Activated naive CD4-positive, alpha-beta T cell treated with Interleukin-2 at 50 U/mL for 16 hours (primary cell): ENCODE results near the gene BMF.
"Not testable (repeated sequence)": the region's sequence is repeated elsewhere in the genome, so short reads cannot be mapped to it uniquely, and the experiment has no call there.

Experiments
- DNase-seq: peaks from one replicate; pipeline ENCODE4 v3.0.0-alpha.2; 2020

Gene BMF

GRCh38 chr15:40108855-40109735, at the start of gene BMF:
TSS of gene BMF (minus strand) at chr15:40108879. CDS start at chr15:40106086, 2,793 bp downstream.
- peak; percentile 99 for DNase-seq

- DNase-seq, result no peak
These were observed 49.2 kb upstream of the BMF start for GRCh38 chr15:40157778-40158447.

- DNase-seq, result no peak
These were observed 46.7 kb upstream of the BMF start for GRCh38 chr15:40155270-40155910.

- DNase-seq, result not testable (repeated sequence)
These were observed 46.1 kb upstream of the BMF start for GRCh38 chr15:40154821-40155220.

- DNase-seq, result no peak
These were observed 43.3 kb upstream of the BMF start for GRCh38 chr15:40151991-40152390.

- DNase-seq, result no peak
These were observed 42.8 kb upstream of the BMF start for GRCh38 chr15:40151499-40151898.

- DNase-seq, result no peak
These were observed 41.7 kb upstream of the BMF start for GRCh38 chr15:40150163-40150925.

GRCh38 chr15:40149339-40149738, 40.7 kb upstream of the BMF start:
- DNase-seq, result no peak

- no peak for DNase-seq
These were observed 37.4 kb upstream of the BMF start for GRCh38 chr15:40146037-40146436.

GRCh38 chr15:40142428-40142827, 33.7 kb upstream of the BMF start:
- no peak for DNase-seq

GRCh38 chr15:40138201-40138570, 29.5 kb upstream of the BMF start:
- DNase-seq, result not testable (repeated sequence)

GRCh38 chr15:40137303-40138200, 28.9 kb upstream of the BMF start:
- DNase-seq, result no peak

- no peak for DNase-seq
These were observed 28.0 kb upstream of the BMF start for GRCh38 chr15:40136470-40137302.

GRCh38 chr15:40135846-40136450, 27.3 kb upstream of the BMF start:
- DNase-seq, result not testable (repeated sequence)

- DNase-seq, result no peak
These were observed 26.2 kb upstream of the BMF start for GRCh38 chr15:40134885-40135284.

GRCh38 chr15:40133544-40133943, 24.9 kb upstream of the BMF start:
- no peak for DNase-seq

- no peak for DNase-seq
These were observed 22.3 kb upstream of the BMF start for GRCh38 chr15:40130799-40131502.

GRCh38 chr15:40130118-40130517, 21.4 kb upstream of the BMF start:
- no peak for DNase-seq

GRCh38 chr15:40128766-40129660, 20.3 kb upstream of the BMF start:
- no peak for DNase-seq
